ENCODE data around the gene AKAP6. TPM values are rescaled to one million over a fixed set of nuclear protein-coding genes. Genes with fewer than 3 reads are reported as not detected.

Gene AKAP6
- total RNA-seq, 1 experiment from 2014 or later, result 2.8 TPM

DNA sequence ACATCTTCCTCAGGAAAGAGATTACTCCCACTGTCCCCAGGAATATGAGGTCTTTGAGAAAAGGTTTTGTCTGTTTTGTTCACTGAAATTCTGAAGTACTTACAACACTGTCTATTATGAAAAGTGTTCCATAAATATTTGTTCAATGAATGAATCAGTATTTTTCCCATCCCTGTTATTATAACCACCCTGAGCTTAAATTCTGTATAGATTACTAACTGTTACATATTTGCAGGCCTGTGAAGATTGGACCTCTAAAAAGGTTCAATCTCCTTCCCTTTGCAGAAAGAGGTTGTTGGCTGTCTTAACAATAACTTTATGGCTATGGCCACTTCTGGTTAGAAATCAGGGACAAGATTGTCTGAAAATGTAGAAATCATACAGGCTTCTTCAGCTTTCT lies 435.0 kb downstream of the AKAP6 start:
- H3K4me1 Mint-ChIP-seq (ENCODE audit: low read depth, unreplicated experiment), result no peaks in the 10 kb centered on the region
- CTCF ChIA-PET, result no interaction called here
- no peak overlapping the region for H3K27ac Mint-ChIP-seq (ENCODE audit: unreplicated experiment)
- DNase-seq, result no peak
- H3K36me3 Mint-ChIP-seq (ENCODE audit: insufficient read depth, unreplicated experiment), result no peaks in the 10 kb centered on the region
- no TSS peak for BruUV-seq (replicated peaks)
- no peaks in the 10 kb centered on the region for H3K9me3 Mint-ChIP-seq (ENCODE audit: low read depth, unreplicated experiment)
- TF ChIP-seq, protein P1, sequence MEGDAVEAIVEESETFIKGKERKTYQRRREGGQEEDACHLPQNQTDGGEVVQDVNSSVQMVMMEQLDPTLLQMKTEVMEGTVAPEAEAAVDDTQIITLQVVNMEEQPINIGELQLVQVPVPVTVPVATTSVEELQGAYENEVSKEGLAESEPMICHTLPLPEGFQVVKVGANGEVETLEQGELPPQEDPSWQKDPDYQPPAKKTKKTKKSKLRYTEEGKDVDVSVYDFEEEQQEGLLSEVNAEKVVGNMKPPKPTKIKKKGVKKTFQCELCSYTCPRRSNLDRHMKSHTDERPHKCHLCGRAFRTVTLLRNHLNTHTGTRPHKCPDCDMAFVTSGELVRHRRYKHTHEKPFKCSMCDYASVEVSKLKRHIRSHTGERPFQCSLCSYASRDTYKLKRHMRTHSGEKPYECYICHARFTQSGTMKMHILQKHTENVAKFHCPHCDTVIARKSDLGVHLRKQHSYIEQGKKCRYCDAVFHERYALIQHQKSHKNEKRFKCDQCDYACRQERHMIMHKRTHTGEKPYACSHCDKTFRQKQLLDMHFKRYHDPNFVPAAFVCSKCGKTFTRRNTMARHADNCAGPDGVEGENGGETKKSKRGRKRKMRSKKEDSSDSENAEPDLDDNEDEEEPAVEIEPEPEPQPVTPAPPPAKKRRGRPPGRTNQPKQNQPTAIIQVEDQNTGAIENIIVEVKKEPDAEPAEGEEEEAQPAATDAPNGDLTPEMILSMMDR (IDR thresholded peaks at IDR 0.05; ENCODE audit: unreplicated experiment), result no peak
- no peak overlapping the region for H3K4me3 Mint-ChIP-seq (ENCODE audit: low read depth, unreplicated experiment)
- intact Hi-C loops (cut with micrococcal nuclease; ENCODE audit: unreplicated experiment), result no loop called here
- no peaks in the 10 kb centered on the region for H3K27me3 Mint-ChIP-seq (ENCODE audit: unreplicated experiment)

DNA sequence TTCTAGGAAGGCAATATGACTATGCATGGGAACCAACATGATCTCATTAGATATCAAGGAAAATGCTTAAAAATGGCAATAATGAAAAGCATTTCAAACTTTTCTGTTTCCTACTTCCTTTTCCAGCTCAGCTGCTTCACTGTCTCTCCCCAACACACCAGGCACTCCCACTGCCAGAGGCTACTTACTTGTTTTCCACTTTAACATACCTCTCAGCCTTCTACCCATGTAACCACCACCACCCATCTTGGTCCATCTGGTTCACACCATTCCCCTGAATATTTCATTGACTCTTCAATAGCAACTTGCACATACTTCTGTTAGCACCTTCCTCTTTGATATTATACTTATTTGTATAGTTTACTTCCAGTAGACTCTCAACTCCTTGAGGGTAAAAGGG lies 441.3 kb downstream of the AKAP6 start:
- CTCF ChIA-PET, result no interaction called here
- no peaks in the 10 kb centered on the region for H3K36me3 Mint-ChIP-seq (ENCODE audit: insufficient read depth, unreplicated experiment)
- intact Hi-C loops (cut with micrococcal nuclease; ENCODE audit: unreplicated experiment), result no loop called here
- BruUV-seq (replicated peaks), result no TSS peak
- H3K27me3 Mint-ChIP-seq (ENCODE audit: unreplicated experiment), result no peaks in the 10 kb centered on the region
- no peak for DNase-seq
- no peak overlapping the region for H3K27ac Mint-ChIP-seq (ENCODE audit: unreplicated experiment)
- no peak overlapping the region for H3K4me3 Mint-ChIP-seq (ENCODE audit: low read depth, unreplicated experiment)
- H3K9me3 Mint-ChIP-seq (ENCODE audit: low read depth, unreplicated experiment), result no peaks in the 10 kb centered on the region
- no peaks in the 10 kb centered on the region for H3K4me1 Mint-ChIP-seq (ENCODE audit: low read depth, unreplicated experiment)
- TF ChIP-seq, protein P1 (IDR thresholded peaks at IDR 0.05; ENCODE audit: unreplicated experiment), result no peak

DNA sequence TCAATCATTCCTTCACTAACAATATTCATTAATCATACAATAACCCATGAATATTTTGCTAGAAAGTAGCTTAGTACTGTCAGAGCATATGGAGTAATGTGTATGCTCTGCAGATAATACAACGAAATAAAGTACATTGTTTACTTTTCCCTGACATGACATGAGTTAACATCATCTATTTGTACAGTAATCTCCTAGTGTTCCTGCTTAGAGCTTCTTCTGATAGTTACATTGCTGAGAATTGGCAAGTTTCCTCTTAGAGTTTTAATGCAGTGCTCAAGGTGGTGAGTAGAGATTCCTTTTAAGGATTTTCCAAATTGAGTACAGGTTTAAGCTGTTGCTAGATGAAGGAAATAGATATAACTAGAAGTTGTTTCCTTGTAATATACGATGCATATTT lies 445.1 kb downstream of the AKAP6 start:
- H3K27me3 Mint-ChIP-seq (ENCODE audit: unreplicated experiment), result no peaks in the 10 kb centered on the region

DNA sequence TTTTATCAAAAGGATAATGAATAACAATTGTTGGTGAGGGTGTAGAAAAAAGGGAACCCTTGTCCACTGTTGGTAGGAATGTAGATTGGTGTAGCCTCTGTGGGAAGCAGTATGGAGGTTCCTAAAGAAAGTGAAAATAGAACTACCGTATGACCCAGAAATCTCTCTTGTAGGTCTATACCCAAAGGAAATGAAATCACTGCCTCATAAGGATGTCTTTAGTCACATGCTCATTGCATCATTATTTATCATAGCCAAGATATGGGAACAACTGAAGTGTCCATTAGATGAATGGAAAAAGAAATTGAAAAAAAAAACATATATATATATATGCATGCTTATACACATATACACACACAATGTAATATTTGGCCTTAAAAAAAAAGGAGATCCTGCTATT lies 450.7 kb downstream of the AKAP6 start:
- Mint-ChIP-seq H3K27me3 (ENCODE audit: unreplicated experiment) (no peaks in the 10 kb centered on the region), H3K4me1 (ENCODE audit: low read depth, unreplicated experiment) (no peaks in the 10 kb centered on the region), H3K9me3 (ENCODE audit: low read depth, unreplicated experiment) (no peaks in the 10 kb centered on the region), H3K4me3 (ENCODE audit: low read depth, unreplicated experiment) (no peak overlapping the region), H3K27ac (ENCODE audit: unreplicated experiment) (no peak overlapping the region), H3K36me3 (ENCODE audit: insufficient read depth, unreplicated experiment) (no peaks in the 10 kb centered on the region)
- BruUV-seq (replicated peaks), result no TSS peak
- TF ChIP-seq, protein P1 (IDR thresholded peaks at IDR 0.05; ENCODE audit: unreplicated experiment), result no peak
- intact Hi-C loops (cut with micrococcal nuclease; ENCODE audit: unreplicated experiment), result no loop called here
- no peak for DNase-seq
- CTCF ChIA-PET, result interaction anchor here (0.6 kb wide), 3 partner anchors 13 to 947 kb away, joined by 3 to 5 read pairs (median 3); no protein-coding TSS in a partner anchor

More for the DNA sequence above, 445.1 kb downstream of the AKAP6 start:
- CTCF ChIA-PET, result no interaction called here
- Mint-ChIP-seq H3K27ac (ENCODE audit: unreplicated experiment) (no peak overlapping the region), H3K4me3 (ENCODE audit: low read depth, unreplicated experiment) (no peak overlapping the region), H3K36me3 (ENCODE audit: insufficient read depth, unreplicated experiment) (no peaks in the 10 kb centered on the region), H3K9me3 (ENCODE audit: low read depth, unreplicated experiment) (no peaks in the 10 kb centered on the region), H3K4me1 (ENCODE audit: low read depth, unreplicated experiment) (no peaks in the 10 kb centered on the region)
- intact Hi-C loops (cut with micrococcal nuclease; ENCODE audit: unreplicated experiment), result no loop called here
- no TSS peak for BruUV-seq (replicated peaks)
- TF ChIP-seq, protein P1 (IDR thresholded peaks at IDR 0.05; ENCODE audit: unreplicated experiment), result no peak
- DNase-seq, result no peak
